GM18519 (cell line): ENCODE results near the gene HADH.
"Not testable (repeated sequence)": the region's sequence is repeated elsewhere in the genome, so short reads cannot be mapped to it uniquely, and the experiment has no call there.

Source experiments
- ATAC-seq: cut with Tn5 transposase; IDR thresholded peaks from one replicate; pipeline ENCODE4 v1.9.1; 2021; ENCODE audit warnings: mild to moderate bottlenecking, moderate library complexity; ENCODE audit not compliant: unreplicated experiment, low FRiP score

Gene HADH

DNA sequence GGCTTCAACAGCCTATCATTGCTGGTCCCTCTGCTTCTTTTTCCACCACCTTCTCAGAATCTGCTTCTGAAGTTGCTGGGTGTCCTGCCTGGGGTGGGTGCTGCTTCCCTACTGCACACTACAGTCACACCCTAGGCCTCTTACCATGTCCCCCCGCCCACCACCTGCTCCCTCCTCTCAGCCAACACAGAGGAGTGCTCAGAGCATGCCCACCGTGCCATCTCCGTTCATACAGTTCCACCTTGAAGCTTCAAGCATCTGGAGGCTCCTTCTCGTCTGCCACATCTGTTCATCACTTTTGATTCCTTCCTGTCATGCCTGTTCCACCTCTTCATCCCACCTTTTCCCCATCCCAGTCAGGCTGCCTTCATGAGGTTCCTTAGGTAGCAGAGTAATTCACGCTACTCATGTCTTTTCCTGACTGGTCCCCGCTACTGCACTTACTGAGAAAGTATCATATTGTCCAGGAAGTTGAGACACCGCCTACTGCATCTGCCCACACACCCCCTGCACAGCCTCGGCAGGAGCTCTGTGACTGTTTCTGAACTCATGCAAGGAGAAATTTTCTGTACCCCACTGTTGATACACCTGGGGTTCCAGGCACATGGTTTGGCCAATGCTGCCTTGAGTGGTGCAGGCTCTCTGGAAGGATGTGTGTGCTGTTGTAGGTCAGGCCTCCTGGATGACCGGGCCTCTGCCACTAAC is 39.5 kb downstream of the HADH start:
- ATAC-seq = no peak

- ATAC-seq = no peak
Measured at GRCh38 chr4:108029731-108030130, 40.0 kb downstream of the HADH start.

DNA sequence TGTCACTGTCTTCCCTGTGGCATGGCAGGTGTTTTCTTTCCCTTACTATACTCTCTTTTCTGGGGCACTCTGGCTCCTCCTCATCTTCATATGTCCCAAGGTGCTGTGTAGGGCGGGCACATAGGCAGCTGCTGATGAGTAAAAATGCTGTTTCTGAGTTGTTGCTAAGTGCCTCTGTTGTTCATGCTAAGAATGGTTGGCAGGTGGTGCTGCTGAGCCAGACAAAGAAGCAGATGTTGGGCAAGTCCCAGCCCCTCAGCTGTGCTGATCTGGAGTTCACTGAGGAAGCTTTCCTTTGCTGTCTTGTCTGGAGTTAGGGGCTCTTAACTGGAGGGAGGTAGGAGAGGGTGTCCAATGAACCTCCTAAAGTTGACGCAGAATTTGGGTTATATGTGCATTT is 40.6 kb downstream of the HADH start:
- ATAC-seq = peak; percentile 93

DNA sequence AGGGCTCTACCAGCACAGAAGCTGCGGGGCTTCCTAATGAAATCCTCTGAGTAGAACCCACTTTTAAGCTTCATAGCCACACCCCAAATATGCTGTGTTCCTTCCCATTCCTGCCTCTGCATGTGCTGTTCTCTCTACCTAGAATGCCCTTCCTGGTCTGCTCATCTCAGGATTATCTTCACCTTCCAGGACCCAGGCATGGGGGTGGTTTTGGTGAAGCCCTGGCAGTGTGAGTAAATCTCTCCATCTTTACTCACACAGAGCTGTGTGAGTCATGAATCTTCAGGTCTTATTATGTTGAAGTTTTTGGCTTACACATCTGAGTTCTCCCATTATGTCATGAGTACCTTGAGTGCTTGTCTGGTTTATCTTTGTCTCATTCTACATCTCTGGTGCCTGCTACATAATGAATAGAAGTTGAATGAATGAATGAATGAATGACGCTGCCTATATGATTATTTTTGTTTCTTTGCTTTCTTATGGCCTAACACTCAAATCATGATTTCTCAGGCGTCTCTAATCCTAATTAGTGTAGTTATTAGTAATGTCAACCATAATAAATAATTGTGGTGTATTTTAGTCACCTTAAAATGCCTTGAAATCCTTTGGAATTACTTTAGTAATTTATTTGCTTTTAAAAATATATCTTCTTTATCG is 41.9 kb downstream of the HADH start:
- ATAC-seq = no peak

- no peak for ATAC-seq
Measured at GRCh38 chr4:108033348-108033747, 43.7 kb downstream of the HADH start.

DNA sequence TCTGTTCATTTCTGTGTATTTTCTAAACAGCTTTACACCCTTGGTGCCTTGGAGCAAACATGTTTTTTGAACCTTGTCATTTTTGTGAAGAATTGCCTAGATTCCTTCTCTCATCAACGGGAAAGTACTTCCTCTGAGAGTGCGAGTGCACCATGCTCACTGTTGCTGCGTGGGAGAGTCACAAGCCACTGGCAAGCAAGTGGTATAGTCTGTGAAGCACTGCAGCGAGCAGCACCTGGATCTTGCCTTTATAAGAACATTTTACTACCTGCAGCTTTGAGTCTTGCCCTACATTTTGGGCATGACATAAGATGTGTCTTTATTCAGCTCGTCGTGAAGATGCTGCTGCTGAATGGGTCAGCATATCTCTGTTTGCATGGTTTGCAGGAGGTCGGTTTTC is 44.9 kb downstream of the HADH start:
- no peak for ATAC-seq

DNA sequence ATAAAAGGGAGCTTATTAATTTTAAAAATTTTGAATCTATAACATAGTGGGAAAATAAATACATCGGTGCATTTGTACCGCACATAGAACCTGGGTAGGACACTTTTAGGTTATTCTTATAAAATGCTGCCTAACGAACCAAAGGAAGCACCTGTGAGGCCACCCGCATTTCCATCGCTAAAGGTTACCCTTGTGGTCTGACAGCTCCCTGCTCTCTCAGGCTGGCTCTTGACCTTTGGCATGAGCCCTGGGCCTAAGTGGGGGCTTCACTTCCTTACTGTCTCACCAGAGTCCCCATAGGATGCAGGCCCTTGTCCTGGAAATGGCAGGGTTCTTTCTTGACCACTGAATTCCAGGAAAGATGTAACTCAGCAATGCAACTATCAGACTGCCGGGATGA is 46.0 kb downstream of the HADH start:
- no peak for ATAC-seq

DNA sequence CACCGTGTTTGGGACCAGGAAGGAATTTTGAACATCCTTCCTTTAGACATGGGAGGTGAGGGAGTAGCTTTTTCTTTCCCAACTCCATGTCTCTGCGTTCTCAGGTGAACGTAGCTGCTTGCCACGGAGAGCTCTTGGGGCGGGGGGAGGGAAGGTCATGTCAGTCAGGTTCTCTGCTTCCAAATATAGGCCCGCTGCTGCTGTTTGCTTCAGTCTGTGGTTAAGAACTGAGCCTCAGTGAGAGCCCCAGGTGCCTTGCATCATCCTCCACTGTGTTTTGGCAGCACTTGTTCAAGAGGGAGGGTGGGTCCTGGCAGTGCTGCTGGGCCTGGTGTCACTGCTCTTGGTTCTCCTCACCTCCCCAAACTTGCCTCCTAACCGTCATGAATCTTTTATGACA is 46.5 kb downstream of the HADH start:
- peak; percentile 78 for ATAC-seq

GRCh38 chr4:108037884-108038283 is 48.2 kb downstream of the HADH start:
- no peak for ATAC-seq

DNA sequence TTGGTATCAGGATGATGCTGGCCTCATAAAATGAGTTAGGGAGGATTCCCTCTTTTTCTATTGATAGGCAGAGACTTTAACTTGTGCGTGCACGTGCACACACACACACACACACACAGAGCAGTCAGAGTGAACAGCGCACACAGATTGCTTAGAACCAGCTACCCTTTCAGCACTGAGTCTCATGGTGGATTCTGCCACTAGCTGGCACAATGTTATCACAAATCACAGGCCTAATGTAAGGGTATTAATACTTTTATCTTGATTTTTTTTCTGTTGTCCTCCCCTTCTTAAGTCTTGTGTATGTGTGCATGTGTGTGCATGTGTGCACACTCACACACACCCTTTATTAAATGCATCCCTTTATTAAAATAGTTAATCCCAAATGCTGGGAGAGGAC is 53.2 kb downstream of the HADH start:
- no peak for ATAC-seq

DNA sequence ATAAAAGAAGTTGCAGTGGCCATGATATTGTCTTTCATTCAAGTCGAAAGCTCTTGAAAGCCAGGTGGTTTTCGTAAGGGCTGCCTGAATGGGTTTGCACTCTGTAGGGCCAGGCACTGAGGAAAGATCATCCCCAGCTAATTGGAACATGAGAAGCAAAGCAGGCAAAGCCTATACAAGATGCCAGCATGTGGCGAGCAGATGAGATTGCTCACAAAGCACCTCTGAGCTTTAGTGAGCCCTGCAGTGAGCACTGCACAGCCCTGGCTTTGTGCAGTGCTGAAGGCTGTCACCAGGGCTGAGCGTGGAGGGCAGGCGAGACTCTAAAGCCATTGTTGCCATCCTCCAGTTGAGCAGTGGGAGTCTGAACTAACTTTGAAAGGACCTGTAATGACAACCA is 53.8 kb downstream of the HADH start:
- no peak for ATAC-seq

GRCh38 chr4:108044951-108045686 is 55.4 kb downstream of the HADH start:
- no peak for ATAC-seq

DNA sequence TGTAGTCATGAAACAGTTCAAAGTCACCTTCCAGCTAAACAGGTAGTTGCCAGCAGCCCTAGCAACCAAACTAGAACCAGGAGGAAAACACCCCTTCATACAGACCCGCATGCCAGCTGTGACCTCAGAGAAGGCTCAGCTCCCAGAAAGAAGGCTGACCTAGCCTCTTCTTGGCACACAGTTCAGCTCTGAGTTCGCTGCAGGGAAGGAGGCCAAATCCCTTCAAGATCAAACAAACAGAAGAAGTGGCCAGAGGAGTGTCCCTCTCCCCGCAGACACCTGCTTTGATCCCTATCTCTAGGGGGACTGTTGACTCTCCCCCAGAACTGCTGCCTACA is 56.0 kb downstream of the HADH start:
- no peak for ATAC-seq

GRCh38 chr4:108047199-108047598 is 57.5 kb downstream of the HADH start:
- ATAC-seq = no peak

DNA sequence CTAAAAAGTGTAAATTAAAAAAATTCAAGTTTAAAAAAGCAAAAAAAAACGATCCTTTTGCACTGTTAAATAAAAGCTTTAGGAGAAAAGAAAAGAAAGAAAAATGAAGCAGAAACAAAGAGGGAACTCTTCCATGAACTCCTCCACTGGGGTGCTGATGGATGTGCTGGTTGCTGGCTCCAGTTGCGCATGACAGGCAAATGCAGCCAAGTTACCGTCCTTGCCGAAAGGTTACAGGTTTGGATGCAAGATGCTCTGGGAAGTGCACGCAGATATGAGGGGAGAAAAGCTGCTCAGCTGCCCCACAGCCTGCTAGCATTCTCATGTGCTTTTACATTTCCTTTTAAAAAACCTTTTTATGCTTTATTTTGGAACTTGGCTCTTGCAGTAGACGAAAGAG is 58.5 kb downstream of the HADH start:
- ATAC-seq = no peak

- ATAC-seq = no peak
Measured at GRCh38 chr4:108048997-108049396, 59.3 kb downstream of the HADH start.

DNA sequence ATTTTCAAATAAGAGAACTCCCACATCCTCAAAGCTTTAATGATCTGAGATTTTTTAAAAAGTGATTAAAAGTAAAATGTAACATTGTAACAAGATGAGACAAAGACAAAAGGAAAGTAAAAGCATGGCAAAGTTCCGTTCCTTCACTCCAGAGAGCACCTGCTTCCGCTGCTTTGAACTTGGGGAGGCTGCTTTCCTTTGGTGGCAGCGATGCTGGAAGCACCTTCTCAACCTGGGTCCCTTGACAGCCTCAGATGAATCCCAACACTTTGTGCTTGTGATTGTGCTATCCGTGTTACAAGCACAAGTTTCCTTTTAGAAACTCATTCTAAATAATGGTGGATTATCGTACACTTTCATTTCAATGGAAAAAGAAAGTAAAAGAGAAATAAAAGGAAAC is 59.7 kb downstream of the HADH start:
- ATAC-seq = no peak

DNA sequence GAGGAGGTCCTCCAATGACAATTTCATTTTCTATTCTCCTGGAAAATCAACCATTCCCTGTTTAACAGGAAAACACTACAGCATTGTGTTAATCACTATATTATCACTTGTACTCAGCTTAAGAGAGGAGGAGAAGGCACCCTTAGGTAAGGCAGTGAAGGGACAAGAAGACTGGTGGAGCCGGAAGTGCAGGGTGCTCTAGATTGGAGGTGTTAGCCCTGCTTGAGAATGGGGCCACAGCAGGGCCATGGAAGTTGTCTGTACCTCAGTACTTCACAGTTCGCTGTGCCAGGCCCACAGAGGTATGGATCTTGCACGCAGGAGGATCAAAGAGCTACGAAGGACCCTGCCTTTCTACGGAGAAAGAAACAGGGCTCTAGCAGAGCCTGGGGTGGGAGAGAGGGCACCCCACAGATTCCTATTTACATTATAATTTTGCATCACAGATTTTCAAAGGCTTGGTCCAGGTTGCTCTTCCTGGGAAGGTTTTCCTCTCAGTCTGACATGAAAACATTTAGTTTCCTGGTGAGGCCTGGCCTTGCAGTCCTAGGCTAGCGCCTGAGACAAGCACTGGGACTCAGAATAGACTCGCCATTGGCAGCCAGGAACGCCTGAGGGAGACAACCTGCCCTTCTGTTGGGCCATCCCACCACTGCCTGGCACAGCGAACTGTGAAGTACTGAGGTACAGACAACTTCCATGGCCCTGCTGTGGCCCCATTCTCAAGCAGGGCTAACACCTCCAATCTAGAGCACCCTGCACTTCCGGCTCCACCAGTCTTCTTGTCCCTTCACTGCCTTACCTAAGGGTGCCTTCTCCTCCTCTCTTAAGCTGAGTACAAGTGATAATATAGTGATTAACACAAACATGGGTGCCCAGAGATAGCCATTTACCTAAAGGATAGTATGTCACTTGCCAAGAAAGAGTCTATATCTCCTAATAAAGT is 60.8 kb downstream of the HADH start:
- ATAC-seq = not testable (repeated sequence)

DNA sequence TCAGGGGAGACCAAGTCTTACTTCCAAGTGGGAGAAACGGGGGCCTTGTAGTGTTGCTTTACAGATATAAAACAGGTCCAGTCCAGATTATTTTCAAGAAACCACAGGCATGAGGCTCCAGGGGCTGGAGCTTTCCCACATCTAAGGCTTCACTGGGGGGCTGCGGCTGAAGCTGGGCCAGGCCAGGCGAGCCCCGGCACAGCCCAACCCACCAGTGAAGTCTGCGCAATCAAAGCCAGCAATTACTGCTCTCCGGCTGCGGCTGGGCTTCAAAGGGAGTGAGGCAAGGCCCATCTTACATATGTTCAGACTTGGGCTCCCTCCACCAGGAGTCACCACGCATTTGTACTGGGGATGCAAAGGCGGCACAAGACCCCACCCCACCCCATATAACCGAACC is 61.7 kb downstream of the HADH start:
- ATAC-seq = no peak

DNA sequence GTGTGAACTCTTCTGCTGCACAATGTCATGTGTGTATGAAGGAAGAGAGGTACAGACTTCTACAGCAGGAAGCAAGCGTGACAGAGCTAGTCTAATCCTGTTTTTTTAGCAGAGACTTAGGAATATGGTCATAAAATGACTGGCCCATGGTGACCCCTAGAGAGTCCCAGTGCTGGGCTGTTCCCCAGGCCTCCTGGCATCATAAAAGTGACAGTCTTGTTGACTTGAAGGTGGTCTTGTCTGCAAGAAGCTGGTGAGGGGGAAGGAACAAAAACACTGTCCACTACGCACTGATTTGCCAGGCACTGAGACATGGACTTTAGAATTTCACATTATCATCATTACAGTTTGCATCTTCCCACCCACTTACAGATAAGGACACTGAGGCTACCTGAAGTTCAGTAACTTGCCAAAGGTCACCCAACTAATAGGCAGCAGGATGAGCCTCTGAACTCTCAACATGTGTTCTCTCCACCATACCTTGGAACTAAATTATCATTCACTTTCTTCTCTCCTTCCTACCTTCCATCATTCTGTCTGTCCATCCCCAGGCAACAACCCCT is 63.0 kb downstream of the HADH start:
- ATAC-seq = no peak
